NCI-H82 treated with DMSO at 0.1 percent for 48 hours (cell line): ENCODE measurements around the gene WRAP53.

Experiments used
- DNase-seq: peaks from one replicate; lab custom pipeline; 2025; ENCODE audit not compliant: unreplicated experiment; lab: John Stamatoyannopoulos, UW

WRAP53 gene

DNA sequence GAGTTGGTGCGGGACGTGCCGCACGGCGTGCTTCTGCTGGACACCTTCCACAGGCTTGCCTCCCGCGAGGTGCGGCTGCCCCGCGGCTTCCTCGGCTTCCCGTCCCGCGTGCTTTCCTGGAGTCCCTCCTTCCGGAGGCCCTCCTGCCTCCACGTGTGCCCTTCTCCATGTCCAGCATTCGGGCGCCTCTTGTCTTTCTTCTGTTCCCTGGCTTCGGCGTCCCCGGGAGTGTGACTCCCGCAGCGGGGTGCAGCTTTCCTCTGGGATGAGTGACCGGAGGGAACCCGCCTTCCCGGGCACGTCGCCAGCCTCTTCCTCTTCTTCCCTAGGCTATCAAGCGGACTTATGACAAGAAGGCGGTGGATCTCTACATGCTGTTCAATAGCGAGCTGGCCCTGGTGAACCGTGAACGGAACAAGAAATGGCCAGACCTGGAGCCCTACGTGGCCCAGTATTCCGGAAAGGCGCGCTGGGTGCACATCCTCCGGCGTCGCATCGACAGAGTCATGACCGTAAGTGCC is 52.3 kb downstream of the WRAP53 start:
- DNase-seq = no peak

DNA sequence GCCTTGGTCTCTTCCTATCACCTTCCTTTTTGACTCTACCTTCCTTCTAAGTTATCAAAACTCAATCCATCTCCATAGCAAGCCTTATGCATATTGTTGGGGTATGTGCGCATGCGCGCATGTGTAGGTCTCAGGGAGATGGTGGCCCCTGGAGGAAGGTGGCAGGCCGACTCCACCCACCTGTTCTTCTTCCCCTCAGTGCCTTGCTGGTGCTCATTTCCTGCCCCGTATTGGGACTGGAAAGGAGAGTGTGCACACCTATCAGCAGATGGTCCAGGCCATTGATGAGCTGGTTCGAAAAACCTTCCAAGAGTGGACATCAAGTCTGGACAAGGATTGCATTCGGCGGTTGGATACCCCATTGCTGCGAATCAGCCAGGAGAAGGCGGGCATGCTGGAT is 54.5 kb downstream of the WRAP53 start:
- no peak for DNase-seq

DNA sequence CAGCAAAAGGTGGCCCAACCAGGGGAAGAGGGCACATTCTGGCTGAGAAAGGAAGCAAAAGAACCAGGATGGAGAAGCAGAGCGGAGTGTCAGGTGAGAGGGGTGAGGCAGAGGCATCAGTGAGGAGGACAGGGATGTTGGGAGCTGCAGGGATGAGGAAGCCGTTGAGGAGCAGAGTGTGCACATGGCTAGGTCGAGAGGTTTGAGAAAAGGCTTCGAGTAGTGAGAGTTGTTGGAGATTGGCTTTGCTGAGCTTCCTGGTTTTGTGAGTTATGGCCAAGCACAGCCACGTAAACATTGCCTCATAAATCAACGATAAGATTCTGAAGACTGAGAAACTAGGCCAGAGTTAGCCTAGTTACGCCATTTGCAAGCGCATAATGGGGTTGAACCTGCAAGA is 56.1 kb downstream of the WRAP53 start:
- no peak for DNase-seq

DNA sequence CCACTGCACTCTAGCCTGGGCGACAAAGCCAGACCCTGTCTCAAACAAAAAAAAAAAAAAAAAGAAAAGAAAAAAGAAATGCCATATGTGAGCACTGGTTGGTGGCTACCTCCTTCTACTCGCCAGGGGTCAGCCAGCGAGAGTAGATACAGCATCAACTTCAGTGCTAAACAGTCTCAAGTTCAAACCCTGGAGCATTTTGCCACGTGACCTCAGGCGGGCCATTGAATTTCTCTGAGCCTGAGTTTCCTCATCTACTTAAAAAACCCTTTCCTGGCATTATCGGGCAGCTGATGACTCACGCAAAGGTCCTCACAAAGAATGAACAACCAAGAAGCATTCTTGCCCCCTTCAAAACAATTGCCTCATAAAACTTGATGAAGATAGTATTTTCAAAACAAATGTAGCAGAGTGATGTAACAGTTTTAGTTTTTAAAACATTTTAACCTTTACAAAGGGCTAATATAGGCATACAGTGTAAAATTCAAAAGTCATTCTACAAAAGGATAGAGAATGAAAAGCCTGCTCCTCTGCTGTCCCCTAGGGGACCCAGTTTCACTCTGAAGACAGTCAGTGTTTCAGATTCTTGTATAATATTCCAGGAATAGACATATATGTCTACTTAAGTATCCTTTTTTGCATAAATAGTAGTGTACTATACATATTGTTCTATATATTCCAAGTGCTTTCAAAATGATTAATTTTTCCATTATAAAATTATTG is 57.6 kb downstream of the WRAP53 start:
- no peak for DNase-seq

DNA sequence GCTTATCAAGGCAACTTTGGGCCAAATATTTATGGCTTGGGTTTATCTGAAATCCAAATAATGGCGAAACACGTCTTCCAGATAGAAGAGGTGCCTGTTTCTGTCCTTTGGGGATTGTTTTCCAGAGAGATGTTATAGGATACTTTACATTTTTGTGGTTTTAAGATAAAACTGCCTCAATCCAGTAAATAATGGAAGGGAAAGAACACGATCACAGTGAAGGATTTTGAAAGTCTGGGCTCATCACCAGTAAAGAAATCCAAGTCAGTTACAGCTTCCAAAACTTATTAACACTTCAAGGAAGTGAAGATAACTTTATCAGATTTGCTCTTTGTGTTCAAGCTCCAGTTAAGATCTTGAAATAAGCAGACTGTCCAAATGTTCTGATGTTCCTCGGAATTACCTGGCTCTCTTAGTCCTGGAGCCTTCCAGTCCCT is 59.4 kb downstream of the WRAP53 start:
- no peak for DNase-seq

DNA sequence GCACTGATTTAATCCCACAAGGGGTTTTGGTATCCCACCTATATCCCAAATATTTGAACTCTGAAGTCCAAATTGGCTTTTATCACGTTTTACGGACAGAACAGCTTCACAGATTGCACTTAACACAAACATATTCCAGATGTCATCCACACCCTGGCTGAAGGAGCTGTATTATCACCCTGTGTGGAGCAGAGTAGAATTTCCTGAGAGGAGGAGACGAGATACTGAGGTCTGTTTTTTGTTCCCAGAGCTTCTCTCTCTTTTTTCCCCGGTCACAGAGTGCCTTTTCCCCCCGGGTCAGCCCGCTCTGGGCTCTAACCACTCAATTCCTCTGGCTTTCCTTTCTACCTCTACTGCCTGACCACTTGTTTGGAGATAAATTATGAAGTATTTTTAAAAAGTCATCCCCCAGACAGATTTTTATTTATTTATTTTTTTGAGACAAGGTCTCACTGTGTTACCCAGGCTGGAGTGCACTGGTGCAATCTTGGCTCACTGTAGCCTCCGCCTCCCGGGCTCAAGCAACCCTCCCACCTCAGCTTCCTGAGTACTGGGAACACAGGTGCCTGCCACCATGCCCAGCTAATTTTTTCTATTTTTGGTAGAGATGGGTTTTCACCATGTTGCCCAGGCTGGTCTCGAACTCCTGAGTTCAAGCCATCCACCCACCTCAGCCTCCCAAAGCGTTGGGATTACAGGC is 59.9 kb downstream of the WRAP53 start:
- no peak for DNase-seq

DNA sequence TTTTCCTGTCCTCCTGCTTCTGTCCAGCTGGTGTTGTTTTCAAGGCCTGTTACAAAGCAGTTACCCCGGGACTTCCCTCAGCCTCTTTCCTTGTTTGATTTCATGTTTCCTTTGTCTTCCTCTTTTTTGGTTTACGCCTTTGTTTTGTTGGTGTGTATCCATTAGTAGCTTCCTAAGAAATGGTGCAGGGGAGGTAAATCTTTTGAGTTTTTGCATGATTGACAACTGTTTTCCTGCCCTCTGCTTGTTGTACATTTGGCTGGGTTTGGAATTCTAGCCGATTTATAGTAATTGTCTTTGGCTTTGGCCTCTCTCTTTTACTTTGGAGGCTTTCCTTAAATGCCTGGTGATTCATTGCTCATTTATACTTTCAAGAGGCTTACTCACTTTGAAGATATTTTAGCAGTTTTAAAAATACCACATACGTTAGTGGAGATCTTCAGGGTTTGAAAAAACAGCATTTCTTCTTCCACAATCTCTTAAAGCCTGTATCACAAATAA is 62.1 kb downstream of the WRAP53 start:
- DNase-seq = no peak
